Uterus (tissue), 2 donors: ENCODE measurements around the gene CCSER1.

Source experiments
- CTCF ChIP-seq, 4 experiments: fragments of 200-600 bp in 2 of 4; fragments of 450-650 bp in 2 of 4; sonication (generic) in 2 of 4; IDR thresholded peaks; one replicate each; pipeline ENCODE4 v1.5.1; 2016 to 2019; ENCODE audit warnings: antibody characterized with exemption in 4 of 4, mild to moderate bottlenecking in 2 of 4, moderate library complexity in 1 of 4
- POLR2A ChIP-seq, 2 donors: fragments of 450-650 bp; IDR thresholded peaks; one replicate each; pipeline ENCODE4 v1.6.1; 2016; ENCODE audit warnings: antibody characterized with exemption in 2 of 2, mild to moderate bottlenecking in 1 of 2, moderate library complexity in 1 of 2

GRCh38 chr4:91567594-91567993 is 1440.4 kb downstream of the CCSER1 start:
- TF ChIP-seq CTCF (IDR thresholded peaks at IDR 0.05), result no peak
- TF ChIP-seq POLR2A (IDR thresholded peaks at IDR 0.05), result no peak
